Hepatocyte (in vitro differentiated cells): ENCODE measurements around the gene TSPAN4.

Experiments used
- CTCF ChIP-seq: fragments of 200-600 bp; sonication (generic); IDR thresholded peaks from 2 replicates; pipeline ENCODE4 v1.5.1; 2016; ENCODE audit warnings: antibody characterized with exemption, mild to moderate bottlenecking; ENCODE audit not compliant: poor library complexity
- EZH2 ChIP-seq: fragments of 200-600 bp; sonication (generic); IDR thresholded peaks from 2 replicates; pipeline ENCODE4 v1.6.1; 2016; ENCODE audit warnings: antibody characterized with exemption, mild to moderate bottlenecking, borderline replicate concordance

- TF ChIP-seq CTCF (no peak), EZH2 (no peak)
These were observed 46.6 kb downstream of the TSPAN4 start for GRCh38 chr11:889257-889656.
